PFSK-1 (cell line): ENCODE measurements around the gene BUB1B.
A peak's percentile ranks its signal among the peaks of the same experiment; 100 is the strongest.

Experiments used
- FOXP2 ChIP-seq: optimal IDR thresholded peaks from 2 replicates; pipeline ENCODE3; 2011; ENCODE audit warnings: borderline replicate concordance, control low read depth, inconsistent platforms; ENCODE audit not compliant: insufficient read depth; ENCODE audit errors: extremely low read length, extremely low read depth
- POLR2AphosphoS5 ChIP-seq: IDR thresholded peaks from 2 replicates; pipeline ENCODE4 v1.6.1; 2012; ENCODE audit warnings: low read depth, mild to moderate bottlenecking, control low read depth, low read length, moderate library complexity
- SIN3A ChIP-seq: IDR thresholded peaks from 2 replicates; pipeline ENCODE4 v1.6.1; 2012; ENCODE audit warnings: mild to moderate bottlenecking, low read length, moderate library complexity, borderline replicate concordance; ENCODE audit not compliant: insufficient read depth
- TAF1 ChIP-seq: IDR thresholded peaks from 2 replicates; pipeline ENCODE4 v1.6.1; 2012; ENCODE audit warnings: low read length, control low read depth, borderline replicate concordance; ENCODE audit not compliant: insufficient read depth
- TF ChIP-seq, protein P1 (sequence below), 2 experiments: IDR thresholded peaks; 2 replicates each; pipeline versions ENCODE4 v1.6.1 to v1.8.0; 2011 to 2012; ENCODE audit warnings: low read depth in 2 of 2, low read length in 2 of 2, control low read depth in 1 of 2, inconsistent platforms in 1 of 2, mild to moderate bottlenecking in 1 of 2, moderate library complexity in 1 of 2; ENCODE audit not compliant: insufficient read depth in 1 of 2

Gene BUB1B

DNA sequence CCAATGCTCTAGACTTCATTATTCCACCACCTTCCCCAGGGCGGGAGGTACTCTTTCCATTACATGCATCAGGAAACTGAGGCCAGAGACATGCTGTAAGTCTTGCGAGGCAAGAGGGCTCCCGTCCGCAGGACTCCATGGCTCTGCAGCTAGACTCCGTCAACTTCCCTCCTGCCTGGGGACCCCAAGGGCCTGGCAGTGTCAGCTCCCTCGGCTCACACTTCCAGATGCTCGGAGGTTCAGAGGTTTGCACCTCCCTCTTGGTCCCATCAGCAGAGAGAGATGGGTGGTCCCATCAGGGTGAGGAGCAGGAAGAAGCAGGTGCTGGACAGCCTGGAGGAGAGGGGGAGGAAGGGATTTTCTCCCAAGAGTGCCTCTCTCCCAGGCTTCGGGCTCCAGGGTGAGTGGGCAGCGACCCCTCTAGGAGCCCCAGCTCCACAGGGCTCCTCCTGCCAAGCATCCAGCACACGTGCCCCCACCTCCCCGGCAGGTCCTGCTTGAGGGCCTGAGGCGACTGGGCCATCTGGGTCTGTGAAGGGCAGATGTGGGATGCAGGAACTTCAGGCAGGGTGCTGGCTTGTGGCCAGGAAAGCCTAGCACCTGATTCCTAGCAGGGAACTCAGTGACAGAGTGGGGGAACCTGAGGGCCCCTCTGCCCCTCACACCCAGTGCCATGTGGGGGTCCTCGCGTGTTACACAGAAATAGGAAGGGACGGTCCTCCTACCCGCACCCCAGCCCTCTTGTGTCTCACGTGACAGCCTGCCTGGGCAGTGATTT, 87.3 kb downstream of the BUB1B start:
- no peak for TF ChIP-seq SIN3A
- no peak for TF ChIP-seq TAF1
- no peak for TF ChIP-seq FOXP2
- TF ChIP-seq POLR2AphosphoS5 = no peak
- TF ChIP-seq, protein P1, sequence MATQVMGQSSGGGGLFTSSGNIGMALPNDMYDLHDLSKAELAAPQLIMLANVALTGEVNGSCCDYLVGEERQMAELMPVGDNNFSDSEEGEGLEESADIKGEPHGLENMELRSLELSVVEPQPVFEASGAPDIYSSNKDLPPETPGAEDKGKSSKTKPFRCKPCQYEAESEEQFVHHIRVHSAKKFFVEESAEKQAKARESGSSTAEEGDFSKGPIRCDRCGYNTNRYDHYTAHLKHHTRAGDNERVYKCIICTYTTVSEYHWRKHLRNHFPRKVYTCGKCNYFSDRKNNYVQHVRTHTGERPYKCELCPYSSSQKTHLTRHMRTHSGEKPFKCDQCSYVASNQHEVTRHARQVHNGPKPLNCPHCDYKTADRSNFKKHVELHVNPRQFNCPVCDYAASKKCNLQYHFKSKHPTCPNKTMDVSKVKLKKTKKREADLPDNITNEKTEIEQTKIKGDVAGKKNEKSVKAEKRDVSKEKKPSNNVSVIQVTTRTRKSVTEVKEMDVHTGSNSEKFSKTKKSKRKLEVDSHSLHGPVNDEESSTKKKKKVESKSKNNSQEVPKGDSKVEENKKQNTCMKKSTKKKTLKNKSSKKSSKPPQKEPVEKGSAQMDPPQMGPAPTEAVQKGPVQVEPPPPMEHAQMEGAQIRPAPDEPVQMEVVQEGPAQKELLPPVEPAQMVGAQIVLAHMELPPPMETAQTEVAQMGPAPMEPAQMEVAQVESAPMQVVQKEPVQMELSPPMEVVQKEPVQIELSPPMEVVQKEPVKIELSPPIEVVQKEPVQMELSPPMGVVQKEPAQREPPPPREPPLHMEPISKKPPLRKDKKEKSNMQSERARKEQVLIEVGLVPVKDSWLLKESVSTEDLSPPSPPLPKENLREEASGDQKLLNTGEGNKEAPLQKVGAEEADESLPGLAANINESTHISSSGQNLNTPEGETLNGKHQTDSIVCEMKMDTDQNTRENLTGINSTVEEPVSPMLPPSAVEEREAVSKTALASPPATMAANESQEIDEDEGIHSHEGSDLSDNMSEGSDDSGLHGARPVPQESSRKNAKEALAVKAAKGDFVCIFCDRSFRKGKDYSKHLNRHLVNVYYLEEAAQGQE (IDR thresholded peaks at IDR 0.05; ENCODE audit: insufficient read depth in 1 of 2, low read depth in 2 of 2, low read length in 2 of 2) = no peak

DNA sequence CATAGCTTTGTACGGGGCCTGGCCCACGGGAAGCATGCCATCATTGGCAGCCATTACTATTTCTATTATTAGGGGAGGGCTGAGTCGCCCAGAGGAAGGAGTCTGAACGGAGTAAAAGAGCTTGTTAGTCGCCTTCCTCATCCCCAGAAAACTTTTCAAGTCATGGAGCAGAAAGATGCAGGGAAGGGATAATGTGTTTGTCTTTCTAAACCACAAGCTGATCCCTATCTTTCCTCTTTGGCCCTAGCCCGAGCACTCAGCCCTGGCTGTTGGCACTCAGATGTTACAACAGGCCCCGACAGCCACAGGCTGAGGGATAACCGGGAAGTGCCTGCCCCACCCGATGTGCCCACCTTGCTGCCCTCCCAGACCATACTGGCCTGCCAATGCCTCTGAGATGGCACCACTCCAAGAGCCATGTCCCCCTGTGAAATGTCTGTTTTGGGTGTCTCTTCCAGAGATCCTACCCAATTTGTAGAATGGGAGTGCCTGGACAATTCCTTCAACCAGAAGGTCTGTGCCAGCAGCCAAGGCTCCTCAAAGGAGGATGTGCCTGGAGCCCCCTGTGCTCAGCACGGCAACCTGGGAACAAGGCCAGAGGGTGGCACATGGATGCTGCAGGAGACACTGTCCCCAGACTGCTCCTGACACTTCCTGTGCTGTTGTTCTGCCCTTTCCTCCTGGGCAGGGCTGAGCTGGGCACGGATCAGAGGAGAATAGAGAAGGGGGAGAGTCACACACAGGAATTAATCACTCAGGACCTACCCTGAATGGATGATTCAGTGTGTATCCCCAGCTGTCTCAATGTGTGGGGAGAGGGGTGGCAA, 88.8 kb downstream of the BUB1B start:
- TF ChIP-seq, protein P1 (IDR thresholded peaks at IDR 0.05; ENCODE audit: insufficient read depth in 1 of 2, low read depth in 2 of 2, low read length in 2 of 2) = no peak
- 0 out of 2 replicates have a peak, but pooled peaks have one; percentile 28 for TF ChIP-seq SIN3A

DNA sequence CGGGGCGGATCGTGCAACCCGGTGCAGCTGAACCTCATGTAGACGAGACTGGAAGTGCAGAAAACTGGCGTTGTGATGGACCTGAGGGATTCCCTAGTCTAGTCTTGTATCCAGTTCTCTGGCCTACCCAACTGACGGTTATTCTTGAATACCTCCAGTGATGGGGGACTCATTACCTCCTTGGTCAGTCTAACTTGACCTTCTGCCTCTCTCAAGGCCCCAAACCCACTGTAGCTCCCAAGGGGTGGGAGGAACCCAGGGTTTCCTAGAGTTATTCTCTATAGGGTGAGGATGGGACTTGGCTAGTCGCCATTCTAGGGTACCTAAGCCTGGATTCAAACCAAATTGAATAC, 89.4 kb downstream of the BUB1B start:
- TF ChIP-seq TAF1 = no peak
- TF ChIP-seq POLR2AphosphoS5 = no peak
- TF ChIP-seq, protein P1 (IDR thresholded peaks at IDR 0.05; ENCODE audit: insufficient read depth in 1 of 2, low read depth in 2 of 2, low read length in 2 of 2) = no peak

DNA sequence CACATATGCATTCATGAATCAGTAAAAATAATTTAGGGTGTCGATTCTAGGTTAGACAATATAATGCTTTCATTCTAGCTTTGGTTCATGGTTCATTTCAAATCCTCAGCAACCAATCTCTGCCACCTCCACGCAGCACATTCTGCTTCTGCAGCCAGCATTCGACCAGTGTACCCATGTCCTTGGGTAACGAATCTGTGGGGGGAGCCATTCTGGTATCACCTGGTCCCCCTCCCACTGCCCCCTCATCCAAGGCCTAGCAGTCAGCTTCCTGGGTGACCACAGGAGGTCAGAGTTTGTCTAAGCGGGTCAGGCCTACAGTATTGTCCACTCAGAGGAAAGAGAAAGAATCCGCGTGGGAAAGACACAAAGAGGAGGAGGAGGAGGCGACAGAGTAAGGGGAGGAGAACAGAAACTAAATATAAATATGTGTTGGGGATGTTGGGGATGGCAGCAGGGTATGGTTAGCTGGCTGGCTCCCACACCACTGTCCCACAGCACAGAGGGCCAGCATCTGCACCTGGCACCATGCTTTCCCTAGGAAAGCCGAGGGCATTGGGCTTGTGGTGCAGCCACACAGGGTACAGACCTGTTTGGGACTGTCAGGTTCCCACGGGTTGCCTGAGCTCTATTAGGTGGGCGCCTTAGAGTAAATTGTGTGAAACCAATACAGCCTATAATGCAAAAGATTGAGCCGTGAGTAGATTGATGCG, 90.1 kb downstream of the BUB1B start:
- TF ChIP-seq SIN3A (no peak), TAF1 (no peak), POLR2AphosphoS5 (no peak), FOXP2 (no peak)
- TF ChIP-seq, protein P1 (IDR thresholded peaks at IDR 0.05; ENCODE audit: insufficient read depth in 1 of 2, low read depth in 2 of 2, low read length in 2 of 2) = no peak
